GM19351 (cell line): ENCODE measurements around the gene IRGC.
"Not testable (repeated sequence)": the region's sequence is repeated elsewhere in the genome, so short reads cannot be mapped to it uniquely, and the experiment has no call there.

ENCODE experiments used
- ATAC-seq: cut with Tn5 transposase; IDR thresholded peaks from one replicate; pipeline ENCODE4 v1.9.1; 2021; ENCODE audit warnings: mild to moderate bottlenecking, moderate library complexity; ENCODE audit not compliant: unreplicated experiment

IRGC gene

GRCh38 chr19:43751466-43752220 lies 35.8 kb downstream of the IRGC start:
- no peak for ATAC-seq

- ATAC-seq = no peak
Measured at GRCh38 chr19:43752287-43752875, 36.5 kb downstream of the IRGC start.

- no peak for ATAC-seq
Measured at GRCh38 chr19:43754253-43754502, 38.3 kb downstream of the IRGC start.

- peak; percentile 54 for ATAC-seq
Measured at GRCh38 chr19:43754503-43755255, 38.8 kb downstream of the IRGC start, which contains the start of gene SMG9. SMG9 (minus strand) TSS chr19:43754962; CDS start chr19:43750741, 4,221 bp downstream.

GRCh38 chr19:43755256-43755801 lies 39.5 kb downstream of the IRGC start:
- ATAC-seq = no peak

- ATAC-seq = no peak
Measured at GRCh38 chr19:43759515-43759914, 43.6 kb downstream of the IRGC start.

GRCh38 chr19:43760941-43761340 lies 45.1 kb downstream of the IRGC start:
- ATAC-seq = no peak

- ATAC-seq = no peak
Measured at GRCh38 chr19:43762814-43763213, 46.9 kb downstream of the IRGC start.

- ATAC-seq = no peak
Measured at GRCh38 chr19:43763473-43763939, 47.6 kb downstream of the IRGC start.

GRCh38 chr19:43764684-43765083 lies 48.8 kb downstream of the IRGC start:
- ATAC-seq = not testable (repeated sequence)

- ATAC-seq = peak; percentile 68
Measured at GRCh38 chr19:43765109-43765876, 49.4 kb downstream of the IRGC start.

- ATAC-seq = no peak
Measured at GRCh38 chr19:43766755-43767043, 50.8 kb downstream of the IRGC start.

GRCh38 chr19:43767316-43767715 lies 51.4 kb downstream of the IRGC start:
- ATAC-seq = no peak

GRCh38 chr19:43767818-43768217 lies 51.9 kb downstream of the IRGC start:
- no peak for ATAC-seq

GRCh38 chr19:43768273-43769050 lies 52.6 kb downstream of the IRGC start:
- no peak for ATAC-seq

- no peak for ATAC-seq
Measured at GRCh38 chr19:43769256-43769655, 53.4 kb downstream of the IRGC start.
